Loucy (cell line): ENCODE data around the gene RPUSD1.

Source experiments
- EZH2phosphoT487 ChIP-seq: fragments of 200-600 bp; IDR thresholded peaks from 2 replicates; pipeline ENCODE4 v1.6.1; 2018; ENCODE audit warnings: antibody characterized with exemption, mild to moderate bottlenecking, moderate library complexity, borderline replicate concordance
- TF ChIP-seq, protein P1 (sequence below): fragments of 200-600 bp; sonication (generic); conservative IDR thresholded peaks from 2 replicates; pipeline ENCODE4 v1.5.1; 2014; ENCODE audit warnings: mild to moderate bottlenecking, antibody characterized with exemption, low read length

- TF ChIP-seq, protein P1, sequence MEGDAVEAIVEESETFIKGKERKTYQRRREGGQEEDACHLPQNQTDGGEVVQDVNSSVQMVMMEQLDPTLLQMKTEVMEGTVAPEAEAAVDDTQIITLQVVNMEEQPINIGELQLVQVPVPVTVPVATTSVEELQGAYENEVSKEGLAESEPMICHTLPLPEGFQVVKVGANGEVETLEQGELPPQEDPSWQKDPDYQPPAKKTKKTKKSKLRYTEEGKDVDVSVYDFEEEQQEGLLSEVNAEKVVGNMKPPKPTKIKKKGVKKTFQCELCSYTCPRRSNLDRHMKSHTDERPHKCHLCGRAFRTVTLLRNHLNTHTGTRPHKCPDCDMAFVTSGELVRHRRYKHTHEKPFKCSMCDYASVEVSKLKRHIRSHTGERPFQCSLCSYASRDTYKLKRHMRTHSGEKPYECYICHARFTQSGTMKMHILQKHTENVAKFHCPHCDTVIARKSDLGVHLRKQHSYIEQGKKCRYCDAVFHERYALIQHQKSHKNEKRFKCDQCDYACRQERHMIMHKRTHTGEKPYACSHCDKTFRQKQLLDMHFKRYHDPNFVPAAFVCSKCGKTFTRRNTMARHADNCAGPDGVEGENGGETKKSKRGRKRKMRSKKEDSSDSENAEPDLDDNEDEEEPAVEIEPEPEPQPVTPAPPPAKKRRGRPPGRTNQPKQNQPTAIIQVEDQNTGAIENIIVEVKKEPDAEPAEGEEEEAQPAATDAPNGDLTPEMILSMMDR: no peak
- no peak for TF ChIP-seq EZH2phosphoT487
Observed at GRCh38 chr16:789191-789850, 1.1 kb upstream of the RPUSD1 start.
